Progenitor cell of endocrine pancreas (in vitro differentiated cells): Measurements from ENCODE around the gene METTL14. TPM values are rescaled to one million over a fixed set of nuclear protein-coding genes. Genes with fewer than 3 reads are reported as not detected.

ENCODE experiments used
- DNase-seq: peaks from one replicate; pipeline ENCODE4 v3.0.0; 2021; ENCODE audit warnings: low spot score; ENCODE audit not compliant: unreplicated experiment
- H3K27ac Mint-ChIP-seq: 2 replicates; pipeline ENCODE4 v1.8.0; 2021; ENCODE audit warnings: mild to moderate bottlenecking, moderate library complexity, mixed read lengths
- H3K27me3 Mint-ChIP-seq: 2 replicates; pipeline ENCODE4 v1.8.0; 2021; ENCODE audit warnings: mixed read lengths
- H3K36me3 Mint-ChIP-seq: 2 replicates; pipeline ENCODE4 v1.8.0; 2022; ENCODE audit warnings: mixed read lengths; ENCODE audit not compliant: insufficient read depth
- H3K4me1 Mint-ChIP-seq: 2 replicates; pipeline ENCODE4 v1.8.0; 2021; ENCODE audit warnings: low read depth, mixed read lengths
- H3K4me3 Mint-ChIP-seq: 2 replicates; pipeline ENCODE4 v1.8.0; 2021; ENCODE audit warnings: low read depth, mild to moderate bottlenecking, moderate library complexity, mixed read lengths
- H3K9me3 Mint-ChIP-seq: 2 replicates; pipeline ENCODE4 v1.8.0; 2021; ENCODE audit warnings: low read depth, mixed read lengths
- total RNA-seq: library from RNA; stranded (reverse); gene quantifications from 2 replicates; pipeline ENCODE4 v1.2.1, GENCODE V29; 2021
- TF ChIP-seq, protein P1 (sequence below): fragments of 200-600 bp; sonication (generic); IDR thresholded peaks from one replicate; pipeline ENCODE4 v1.5.0; 2021; ENCODE audit warnings: antibody characterized with exemption, mild to moderate bottlenecking; ENCODE audit not compliant: unreplicated experiment

METTL14 gene
- total RNA-seq, 1 donor from 2014 or later, result 56.7 TPM

DNA sequence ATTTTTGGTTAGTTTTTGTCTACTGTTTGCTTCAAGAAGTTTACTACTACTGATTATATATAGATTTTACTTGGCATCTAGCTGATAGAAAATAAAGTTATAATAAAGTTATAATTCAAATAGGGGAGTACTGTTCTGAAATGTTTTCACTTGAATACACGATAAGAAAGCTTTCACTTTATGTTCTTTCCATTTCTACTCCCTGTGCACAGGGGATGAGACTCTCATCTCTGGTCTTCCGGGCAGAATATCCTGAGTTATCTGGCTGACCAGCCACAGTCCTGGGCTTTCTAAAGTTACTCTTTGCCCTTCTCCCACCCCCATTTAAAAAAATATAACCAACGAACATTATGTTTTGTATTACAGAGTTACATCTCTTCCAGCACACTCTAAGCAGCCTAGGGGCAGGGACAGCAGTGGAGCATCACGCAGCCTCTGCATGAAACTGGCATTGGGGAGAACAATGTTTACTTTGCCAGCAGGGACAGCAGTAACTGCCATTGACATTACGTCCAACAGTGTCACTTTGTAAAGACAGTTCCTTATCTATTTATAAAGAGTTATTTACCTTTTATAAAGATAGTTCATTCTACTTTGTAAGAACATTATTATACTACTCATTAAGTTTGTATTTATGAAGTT is 64.3 kb downstream of the METTL14 start:
- Mint-ChIP-seq H3K36me3 (peaks cover 7% of the 10 kb centered on the region), H3K27me3 (no peaks in the 10 kb centered on the region), H3K9me3 (no peaks in the 10 kb centered on the region), H3K27ac (no peak overlapping the region), H3K4me3 (no peak overlapping the region), H3K4me1 (no peaks in the 10 kb centered on the region)
- TF ChIP-seq, protein P1, sequence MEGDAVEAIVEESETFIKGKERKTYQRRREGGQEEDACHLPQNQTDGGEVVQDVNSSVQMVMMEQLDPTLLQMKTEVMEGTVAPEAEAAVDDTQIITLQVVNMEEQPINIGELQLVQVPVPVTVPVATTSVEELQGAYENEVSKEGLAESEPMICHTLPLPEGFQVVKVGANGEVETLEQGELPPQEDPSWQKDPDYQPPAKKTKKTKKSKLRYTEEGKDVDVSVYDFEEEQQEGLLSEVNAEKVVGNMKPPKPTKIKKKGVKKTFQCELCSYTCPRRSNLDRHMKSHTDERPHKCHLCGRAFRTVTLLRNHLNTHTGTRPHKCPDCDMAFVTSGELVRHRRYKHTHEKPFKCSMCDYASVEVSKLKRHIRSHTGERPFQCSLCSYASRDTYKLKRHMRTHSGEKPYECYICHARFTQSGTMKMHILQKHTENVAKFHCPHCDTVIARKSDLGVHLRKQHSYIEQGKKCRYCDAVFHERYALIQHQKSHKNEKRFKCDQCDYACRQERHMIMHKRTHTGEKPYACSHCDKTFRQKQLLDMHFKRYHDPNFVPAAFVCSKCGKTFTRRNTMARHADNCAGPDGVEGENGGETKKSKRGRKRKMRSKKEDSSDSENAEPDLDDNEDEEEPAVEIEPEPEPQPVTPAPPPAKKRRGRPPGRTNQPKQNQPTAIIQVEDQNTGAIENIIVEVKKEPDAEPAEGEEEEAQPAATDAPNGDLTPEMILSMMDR, result no peak
- no peak for DNase-seq

DNA sequence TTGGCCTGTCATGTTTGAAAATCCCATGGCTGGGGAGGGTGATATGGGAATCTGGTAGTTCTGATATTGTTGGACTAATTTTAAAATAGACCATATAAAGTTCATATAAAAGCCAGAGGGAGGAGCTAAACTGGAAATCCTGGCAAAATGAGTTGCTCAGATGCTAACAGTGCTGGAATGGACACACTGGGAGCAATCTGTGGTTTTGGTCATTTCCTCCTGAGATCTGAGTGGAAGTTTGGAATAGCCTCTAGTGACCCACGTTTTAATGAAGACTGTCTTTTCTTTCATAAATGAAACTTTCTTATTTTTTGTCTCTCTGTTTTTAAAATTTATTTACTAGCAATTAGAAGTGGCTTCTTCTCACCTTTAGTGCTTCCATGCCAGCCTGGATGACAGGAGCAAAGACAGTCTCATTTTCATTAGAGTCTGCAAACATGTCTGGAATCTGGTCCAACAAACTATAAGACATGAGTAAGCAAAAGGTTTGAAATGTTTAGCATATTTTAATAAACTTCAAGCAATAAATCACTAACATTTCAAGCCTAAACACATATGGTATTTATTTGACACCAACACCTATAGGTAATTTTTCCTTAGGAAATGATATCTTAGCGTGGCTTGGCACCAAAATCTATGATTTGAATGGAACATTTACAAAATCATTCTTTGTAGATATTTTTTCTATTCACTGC is 66.6 kb downstream of the METTL14 start:
- no peak overlapping the region for H3K27ac Mint-ChIP-seq
- H3K4me1 Mint-ChIP-seq, result peaks cover 9% of the 10 kb centered on the region
- peaks cover 7% of the 10 kb centered on the region for H3K36me3 Mint-ChIP-seq
- no peaks in the 10 kb centered on the region for H3K27me3 Mint-ChIP-seq
- H3K4me3 Mint-ChIP-seq, result no peak overlapping the region
- no peak for DNase-seq
- TF ChIP-seq, protein P1, result no peak
- H3K9me3 Mint-ChIP-seq, result no peaks in the 10 kb centered on the region

DNA sequence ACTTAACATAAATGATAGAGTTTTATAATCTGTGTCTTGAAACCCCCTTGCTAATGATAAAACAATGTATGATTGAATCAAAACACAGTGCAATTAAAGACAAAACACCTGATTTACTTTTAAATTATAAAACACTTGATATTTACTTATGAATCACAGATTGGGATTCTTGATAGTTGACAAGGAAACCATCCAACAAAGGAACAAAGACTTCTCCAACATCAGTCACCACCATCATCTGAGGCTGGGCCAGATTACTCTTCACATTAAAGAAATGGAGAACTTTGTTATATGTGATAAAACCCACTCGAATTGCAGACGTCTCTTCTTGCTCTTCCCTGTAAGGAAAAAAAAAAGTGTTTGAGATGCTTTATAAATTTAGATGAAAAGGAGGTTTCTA is 67.4 kb downstream of the METTL14 start:
- H3K27ac Mint-ChIP-seq, result no peak overlapping the region
- no peaks in the 10 kb centered on the region for H3K9me3 Mint-ChIP-seq
- H3K4me3 Mint-ChIP-seq, result no peak overlapping the region
- DNase-seq, result no peak
- H3K27me3 Mint-ChIP-seq, result no peaks in the 10 kb centered on the region
- peaks cover 15% of the 10 kb centered on the region for H3K4me1 Mint-ChIP-seq
- peaks cover 7% of the 10 kb centered on the region for H3K36me3 Mint-ChIP-seq
- TF ChIP-seq, protein P1, result no peak

DNA sequence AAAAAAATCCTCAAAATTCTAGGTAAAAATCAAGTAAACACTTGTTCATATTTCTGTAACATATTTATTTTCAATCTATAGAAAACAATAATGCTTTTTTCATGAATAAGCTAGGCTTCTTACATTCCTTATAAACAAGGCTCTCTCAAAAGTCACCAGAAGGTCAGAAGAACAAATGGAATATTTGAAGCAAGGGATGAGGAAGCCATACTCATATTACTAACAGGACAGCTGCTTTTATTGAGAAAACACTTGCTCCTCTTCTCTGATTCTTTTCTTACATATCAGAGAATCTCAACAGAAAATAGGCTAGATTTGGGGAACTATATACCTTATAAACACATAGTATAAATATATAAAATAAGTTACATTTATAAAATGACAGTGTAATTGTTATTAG is 67.9 kb downstream of the METTL14 start:
- Mint-ChIP-seq H3K27ac (no peak overlapping the region), H3K4me3 (no peak overlapping the region), H3K36me3 (peaks cover 7% of the 10 kb centered on the region), H3K27me3 (no peaks in the 10 kb centered on the region), H3K9me3 (no peaks in the 10 kb centered on the region), H3K4me1 (peaks cover 18% of the 10 kb centered on the region)
- TF ChIP-seq, protein P1, result no peak
- DNase-seq, result no peak

DNA sequence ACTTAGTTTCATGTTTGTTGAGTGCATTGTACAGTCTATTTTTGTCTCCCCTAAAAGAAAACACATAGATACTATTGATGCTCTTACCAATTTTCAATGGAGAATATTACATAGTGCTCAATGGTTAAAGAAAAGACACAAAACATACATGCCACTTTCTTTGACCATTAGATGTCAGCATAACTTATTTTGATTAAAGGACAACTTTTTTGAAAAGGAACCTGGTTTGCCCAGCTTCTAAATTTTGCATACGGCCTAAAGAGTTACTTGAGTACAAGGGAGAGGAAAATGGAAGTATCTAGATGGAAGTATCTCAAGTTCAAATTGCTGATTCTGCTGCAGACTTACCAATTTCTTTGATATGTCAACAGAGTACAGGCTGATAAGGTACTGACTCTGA is 68.5 kb downstream of the METTL14 start:
- Mint-ChIP-seq H3K36me3 (peaks cover 7% of the 10 kb centered on the region), H3K4me1 (peaks cover 20% of the 10 kb centered on the region), H3K4me3 (no peak overlapping the region), H3K9me3 (no peaks in the 10 kb centered on the region), H3K27ac (no peak overlapping the region), H3K27me3 (no peaks in the 10 kb centered on the region)
- TF ChIP-seq, protein P1, result no peak
- DNase-seq, result no peak
